Upper lobe of left lung (tissue), 4 donors: ENCODE results near the gene LAMA5.

Source experiments
- CTCF ChIP-seq, 6 experiments: fragments of 450-650 bp in 4 of 6; fragments of 200-600 bp in 2 of 6; sonication (generic) in 2 of 6; IDR thresholded peaks; one replicate each; pipeline ENCODE4 v1.5.1; 2016 to 2019; ENCODE audit warnings: antibody characterized with exemption in 6 of 6
- POLR2A ChIP-seq, 4 donors: fragments of 450-650 bp; IDR thresholded peaks; one replicate each; pipeline ENCODE4 v1.5.1; 2016 to 2017; ENCODE audit warnings: antibody characterized with exemption in 4 of 4, mild to moderate bottlenecking in 2 of 4

- TF ChIP-seq CTCF (IDR thresholded peaks at IDR 0.05): no peak
- no peak for TF ChIP-seq POLR2A (IDR thresholded peaks at IDR 0.05)
These were observed 59.6 kb downstream of the LAMA5 start for GRCh38 chr20:62307226-62308101.
